Measurements from ENCODE around the gene SNX21.
A peak's percentile ranks its signal among the peaks of the same experiment; 100 is the strongest.
"Not testable (repeated sequence)": the region's sequence is repeated elsewhere in the genome, so short reads cannot be mapped to it uniquely, and the experiment has no call there.

SNX21 gene

DNA sequence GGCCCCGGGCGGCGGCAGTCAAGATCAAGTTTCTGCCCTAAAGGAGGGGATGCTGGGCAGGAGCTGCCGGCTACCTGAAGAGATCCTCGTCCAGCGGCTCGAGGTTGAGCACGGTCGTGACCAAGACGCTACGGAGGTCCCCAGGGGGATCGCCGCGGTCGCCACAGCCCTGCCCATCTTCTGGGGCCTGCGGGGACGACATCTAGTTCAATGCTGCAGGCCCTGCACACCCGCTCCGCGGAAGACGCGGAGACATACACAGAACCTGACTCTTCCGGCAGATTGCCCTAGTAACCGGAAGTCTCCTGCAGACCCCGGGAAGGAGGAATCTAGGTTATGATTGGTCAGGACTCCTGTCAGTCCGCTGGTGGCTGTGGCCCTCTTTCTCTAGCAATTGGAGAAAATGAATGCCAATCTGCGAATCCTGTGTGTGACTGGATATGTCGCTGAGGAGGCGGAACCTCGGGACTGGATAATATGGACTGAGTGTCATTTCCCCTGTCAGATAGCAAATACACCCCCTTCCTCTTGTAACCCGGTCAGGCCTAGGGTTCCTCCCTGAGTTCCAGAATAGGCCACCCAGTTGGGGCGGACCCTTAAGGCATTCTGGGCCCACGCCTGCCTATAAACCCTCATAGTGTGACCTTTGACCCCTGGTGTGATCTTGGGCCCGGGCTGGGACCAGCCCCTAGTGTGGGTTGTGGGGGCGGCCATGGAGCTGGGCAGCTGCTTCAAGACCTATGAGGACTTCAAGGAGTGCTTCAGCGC lies 23.7 kb downstream of the SNX21 start, which contains the start of the genes ACOT8 and ZSWIM3:
Gene ACOT8 (minus strand): TSS at position 279 of the 768 bp plus-strand sequence. CDS start 77 bp downstream, at position 202.
Gene ZSWIM3 (plus strand): TSS at position 501 of the 768 bp plus-strand sequence. CDS start 212 bp downstream, at position 713.
- H3K36me3 Mint-ChIP-seq, result peaks cover 29% of the 10 kb centered on the region
- H3K9me3 Mint-ChIP-seq, result no peaks in the 10 kb centered on the region
- H3K27ac Mint-ChIP-seq, result peak within 1 kb of the TSS; percentile 94
- H3K4me1 Mint-ChIP-seq, result peaks cover 41% of the 10 kb centered on the region
- no peaks in the 10 kb centered on the region for H3K27me3 Mint-ChIP-seq
- ATAC-seq, result peak; percentile 99
- peak within 1 kb of the TSS; percentile 96 for H3K4me3 Mint-ChIP-seq

DNA sequence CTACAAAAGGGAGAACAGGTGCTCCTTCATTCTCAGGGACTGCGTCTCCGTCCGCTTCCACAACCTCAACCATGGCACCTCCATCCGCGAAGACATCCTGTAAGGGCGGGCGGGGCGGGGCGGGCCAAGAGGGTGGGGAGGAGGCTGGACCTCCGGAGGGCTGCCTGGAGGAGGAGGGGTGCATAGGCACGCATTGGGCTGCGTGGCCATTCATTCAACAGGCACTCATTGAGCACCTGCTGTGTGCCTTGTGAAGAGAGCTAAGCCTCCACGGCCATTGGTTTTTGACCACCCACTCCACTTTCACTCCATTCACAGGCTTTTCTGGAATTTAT lies 24.2 kb downstream of the SNX21 start:
- peak overlapping the region; percentile 96 for H3K4me3 Mint-ChIP-seq

DNA sequence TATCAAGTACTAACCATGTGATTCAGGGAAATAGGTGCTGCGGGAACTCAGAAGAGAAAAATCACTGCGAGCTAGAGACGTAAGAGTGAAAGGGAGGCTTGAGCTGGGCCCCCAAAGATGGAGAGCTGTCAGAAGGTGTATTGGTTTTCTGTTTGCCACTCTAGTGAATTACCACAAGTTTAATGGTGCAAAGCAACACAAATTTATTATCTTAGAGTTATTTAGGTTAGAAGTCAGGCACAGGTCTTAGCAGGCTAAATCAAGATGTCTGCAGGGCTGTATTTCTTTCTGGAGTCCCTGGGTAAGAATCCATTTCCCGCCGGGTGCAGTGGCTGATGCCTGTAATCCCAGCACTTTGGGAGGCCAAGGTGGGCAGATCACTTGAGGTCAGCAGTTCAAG lies 26.3 kb downstream of the SNX21 start:
- H3K27ac Mint-ChIP-seq, result no peak overlapping the region
- peaks cover 21% of the 10 kb centered on the region for H3K36me3 Mint-ChIP-seq
- H3K9me3 Mint-ChIP-seq, result no peaks in the 10 kb centered on the region
- H3K27me3 Mint-ChIP-seq, result no peaks in the 10 kb centered on the region
- H3K4me1 Mint-ChIP-seq, result peaks cover 33% of the 10 kb centered on the region
- H3K4me3 Mint-ChIP-seq, result no peak overlapping the region
- ATAC-seq, result no peak

More for the DNA sequence above, 24.2 kb downstream of the SNX21 start:
- peak overlapping the region; percentile 94 for H3K27ac Mint-ChIP-seq
- peak; percentile 55 for ATAC-seq
- peaks cover 41% of the 10 kb centered on the region for H3K4me1 Mint-ChIP-seq
- H3K36me3 Mint-ChIP-seq, result peaks cover 27% of the 10 kb centered on the region
- H3K27me3 Mint-ChIP-seq, result no peaks in the 10 kb centered on the region
- H3K9me3 Mint-ChIP-seq, result no peaks in the 10 kb centered on the region

DNA sequence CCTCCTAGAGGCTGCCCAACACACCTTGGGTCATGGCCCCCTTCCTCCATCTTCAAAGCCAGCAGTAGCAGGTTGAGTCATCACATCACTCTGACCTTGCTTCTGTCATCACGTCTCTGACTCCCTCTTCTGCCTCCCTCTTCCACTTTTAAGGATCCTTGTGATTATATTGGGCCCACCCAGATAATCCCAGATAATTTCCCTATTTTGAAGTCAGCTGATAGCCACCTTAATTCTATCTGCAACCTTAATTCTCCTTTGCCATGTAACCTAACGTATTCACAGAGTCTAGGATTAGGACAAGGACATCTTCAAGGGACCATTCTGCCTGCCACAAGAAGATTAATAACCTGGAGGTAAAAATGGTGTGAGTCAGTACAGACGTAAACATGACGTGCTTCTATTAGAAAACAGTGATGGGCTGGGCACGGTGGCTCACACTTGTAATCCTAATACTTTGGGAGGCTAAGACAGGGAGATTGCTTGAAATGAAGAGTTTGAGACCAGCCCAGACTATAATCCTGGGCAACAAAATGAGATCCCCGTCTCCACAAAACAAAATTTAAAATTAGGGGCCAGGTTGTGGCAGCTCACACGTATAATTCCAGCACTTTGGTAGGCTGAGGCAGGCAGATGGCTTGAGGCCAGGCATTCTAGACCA lies 27.1 kb downstream of the SNX21 start:
- Mint-ChIP-seq H3K36me3 (peaks cover 21% of the 10 kb centered on the region), H3K4me3 (no peak overlapping the region), H3K27ac (no peak overlapping the region), H3K27me3 (no peaks in the 10 kb centered on the region), H3K9me3 (no peaks in the 10 kb centered on the region), H3K4me1 (peaks cover 33% of the 10 kb centered on the region)
- no peak for ATAC-seq

DNA sequence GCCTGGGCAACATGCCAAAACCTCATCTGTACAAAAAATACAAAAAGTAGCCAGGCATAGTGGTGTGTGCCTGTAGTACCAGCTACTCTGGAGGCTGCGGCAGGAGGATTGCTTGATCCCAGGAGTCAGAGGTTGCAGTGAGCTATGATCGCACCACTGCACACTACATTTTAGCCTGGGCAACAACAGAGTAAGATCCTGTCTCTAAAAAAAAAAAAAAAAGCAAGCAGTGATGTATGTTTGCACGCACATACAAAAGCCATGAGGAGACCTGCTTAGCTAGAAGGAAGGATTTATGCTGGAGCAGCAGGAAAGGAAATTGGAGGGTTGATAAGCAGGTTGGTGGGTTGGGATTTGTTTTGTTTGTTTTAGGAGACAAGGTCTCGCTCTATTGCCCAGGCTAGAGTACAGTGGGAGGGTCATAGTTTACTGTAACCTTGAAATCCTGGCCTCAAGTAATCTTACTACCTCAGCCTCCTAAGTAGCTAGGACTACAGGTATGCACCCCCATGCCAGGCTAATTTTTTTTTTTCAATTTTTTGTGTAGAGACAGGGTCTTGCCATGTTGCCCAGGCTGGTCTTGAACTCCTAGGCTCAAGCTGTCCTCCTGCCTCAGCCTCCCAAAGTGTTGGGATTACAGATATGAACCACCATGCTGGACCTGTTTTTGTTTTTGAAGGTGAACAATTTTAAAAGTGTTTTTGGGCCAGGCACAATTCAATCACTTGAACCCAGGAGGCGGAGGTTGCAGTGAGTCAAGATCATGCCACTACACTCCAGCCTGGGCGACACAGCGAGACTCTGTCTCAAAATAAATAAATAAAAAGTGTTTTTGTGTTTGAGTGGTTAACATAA lies 27.8 kb downstream of the SNX21 start:
- no peaks in the 10 kb centered on the region for H3K9me3 Mint-ChIP-seq
- H3K27me3 Mint-ChIP-seq, result no peaks in the 10 kb centered on the region
- H3K4me1 Mint-ChIP-seq, result peaks cover 27% of the 10 kb centered on the region
- H3K36me3 Mint-ChIP-seq, result peaks cover 22% of the 10 kb centered on the region
- H3K27ac Mint-ChIP-seq, result no peak overlapping the region
- no peak overlapping the region for H3K4me3 Mint-ChIP-seq
- ATAC-seq, result no peak

DNA sequence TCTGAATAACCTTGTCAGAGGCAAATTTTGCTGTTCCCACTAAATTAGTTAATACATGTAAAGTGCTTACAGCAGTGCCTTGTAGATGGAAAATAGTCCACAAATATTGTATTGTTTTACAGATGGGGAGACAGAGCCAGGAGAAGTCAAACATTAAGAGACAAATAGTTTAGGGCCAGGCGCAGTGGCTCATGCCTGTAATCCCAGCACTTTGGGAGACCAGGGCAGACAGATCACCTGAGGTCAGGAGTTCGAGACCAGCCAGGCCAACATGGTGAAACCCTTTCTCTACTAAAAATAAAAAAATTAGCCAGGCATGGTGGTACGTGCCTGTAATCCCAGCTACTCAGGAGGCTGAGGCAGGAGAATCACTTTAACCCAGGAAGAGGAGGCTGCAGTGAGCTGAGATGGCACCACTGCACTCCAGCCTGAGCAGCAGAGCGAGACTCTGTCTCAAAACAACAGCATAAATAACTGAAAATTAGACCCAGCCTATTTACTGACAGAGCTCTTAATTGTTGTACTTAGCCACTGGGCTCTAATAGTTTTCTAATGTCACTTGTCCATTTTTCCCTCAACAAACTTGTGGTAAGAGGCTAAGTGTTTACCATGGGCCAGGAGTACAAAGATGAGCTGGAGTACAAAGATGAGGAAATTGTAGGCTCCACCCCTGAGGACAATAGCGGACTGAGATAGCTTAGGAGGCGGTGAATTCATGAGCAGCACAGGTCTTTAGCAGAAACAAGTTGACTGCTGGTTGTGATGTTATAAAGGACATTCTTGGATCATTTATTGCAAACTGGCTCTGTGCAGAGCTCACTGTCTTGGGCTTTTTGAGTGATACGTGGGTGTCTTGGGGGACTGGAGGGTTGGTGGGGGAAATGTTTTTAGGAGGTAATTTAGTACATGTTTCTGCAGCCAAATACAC lies 30.2 kb downstream of the SNX21 start:
- Mint-ChIP-seq H3K9me3 (no peaks in the 10 kb centered on the region), H3K36me3 (peaks cover 26% of the 10 kb centered on the region), H3K4me3 (no peak overlapping the region), H3K27me3 (no peaks in the 10 kb centered on the region), H3K4me1 (peaks cover 9% of the 10 kb centered on the region), H3K27ac (no peak overlapping the region)
- ATAC-seq, result no peak

DNA sequence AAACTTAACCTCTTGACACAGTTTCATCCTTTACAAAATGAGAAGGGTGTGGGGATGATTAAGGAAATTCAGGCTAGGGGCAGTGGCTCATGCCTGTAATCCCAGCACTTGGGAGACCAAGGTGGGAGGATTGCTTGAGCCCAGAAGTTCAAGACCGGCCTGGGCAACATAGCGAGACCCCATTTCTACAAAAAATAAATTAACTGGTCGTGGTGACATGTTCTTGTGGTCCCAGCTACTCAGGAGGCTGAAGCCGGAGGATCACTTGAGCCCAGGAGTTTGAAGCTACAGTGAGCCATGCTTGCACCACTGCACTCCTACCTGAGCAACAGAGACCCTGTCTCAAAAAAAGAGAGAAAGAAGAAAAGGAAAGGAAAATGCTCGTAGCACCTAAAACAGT lies 32.9 kb downstream of the SNX21 start:
- no peak for ATAC-seq
- Mint-ChIP-seq H3K27ac (no peak overlapping the region), H3K4me1 (no peaks in the 10 kb centered on the region), H3K9me3 (no peaks in the 10 kb centered on the region), H3K27me3 (no peaks in the 10 kb centered on the region), H3K36me3 (peaks cover 7% of the 10 kb centered on the region), H3K4me3 (no peak overlapping the region)

DNA sequence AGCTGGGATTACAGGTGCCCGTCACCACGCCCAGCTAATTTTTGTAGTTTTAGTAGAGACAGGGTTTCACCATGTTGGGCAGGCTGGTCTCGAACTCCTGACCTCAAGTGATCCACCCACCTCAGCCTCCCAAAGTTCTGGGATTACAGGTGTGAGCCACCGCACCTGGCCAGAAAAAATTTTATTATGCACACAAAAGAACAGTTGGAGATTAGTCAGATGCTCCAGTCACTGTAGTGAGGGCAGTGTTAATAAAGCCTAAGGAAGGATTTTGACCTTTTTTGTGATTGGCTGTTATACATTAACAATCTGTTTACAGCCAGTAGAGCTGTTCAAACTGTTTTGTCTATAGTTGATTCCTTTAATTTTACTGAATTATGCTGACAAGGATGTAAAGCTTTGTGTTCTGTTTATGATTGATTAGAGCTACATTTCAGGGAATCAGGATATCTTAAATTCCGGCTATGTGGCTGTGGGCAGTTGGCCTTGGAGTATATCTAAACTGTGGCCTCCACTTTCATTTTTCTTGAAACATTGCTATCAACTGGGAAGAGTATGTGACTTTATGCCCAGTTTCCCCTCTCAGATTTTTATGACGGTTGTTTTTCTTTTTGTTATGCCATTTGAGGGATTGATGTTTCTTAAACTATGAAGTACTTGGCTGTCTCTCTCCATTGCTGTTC lies 33.7 kb downstream of the SNX21 start:
- no peaks in the 10 kb centered on the region for H3K9me3 Mint-ChIP-seq
- H3K27ac Mint-ChIP-seq, result no peak overlapping the region
- H3K27me3 Mint-ChIP-seq, result no peaks in the 10 kb centered on the region
- no peak overlapping the region for H3K4me3 Mint-ChIP-seq
- no peaks in the 10 kb centered on the region for H3K4me1 Mint-ChIP-seq
- H3K36me3 Mint-ChIP-seq, result peaks cover 8% of the 10 kb centered on the region
- no peak for ATAC-seq

DNA sequence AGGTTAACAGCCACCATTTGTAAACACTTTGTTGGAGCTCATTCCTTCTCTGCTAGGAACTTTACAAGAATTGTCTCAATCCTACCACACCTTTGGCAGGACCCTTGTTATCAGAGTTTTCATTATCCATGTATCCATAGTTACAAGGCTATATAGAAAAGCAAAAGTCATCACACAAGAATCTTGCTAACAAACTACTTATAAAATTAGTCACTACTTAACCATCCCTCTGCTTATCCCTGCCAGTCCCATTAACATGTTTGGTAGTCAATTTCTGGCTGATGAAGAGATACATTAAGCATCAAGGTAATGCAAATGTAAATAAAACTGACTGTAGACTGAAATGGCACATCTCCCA lies 34.2 kb downstream of the SNX21 start:
- H3K36me3 Mint-ChIP-seq, result peaks cover 11% of the 10 kb centered on the region
- H3K27ac Mint-ChIP-seq, result no peak overlapping the region
- H3K4me3 Mint-ChIP-seq, result no peak overlapping the region
- no peaks in the 10 kb centered on the region for H3K9me3 Mint-ChIP-seq
- H3K27me3 Mint-ChIP-seq, result no peaks in the 10 kb centered on the region
- ATAC-seq, result no peak
- no peaks in the 10 kb centered on the region for H3K4me1 Mint-ChIP-seq

DNA sequence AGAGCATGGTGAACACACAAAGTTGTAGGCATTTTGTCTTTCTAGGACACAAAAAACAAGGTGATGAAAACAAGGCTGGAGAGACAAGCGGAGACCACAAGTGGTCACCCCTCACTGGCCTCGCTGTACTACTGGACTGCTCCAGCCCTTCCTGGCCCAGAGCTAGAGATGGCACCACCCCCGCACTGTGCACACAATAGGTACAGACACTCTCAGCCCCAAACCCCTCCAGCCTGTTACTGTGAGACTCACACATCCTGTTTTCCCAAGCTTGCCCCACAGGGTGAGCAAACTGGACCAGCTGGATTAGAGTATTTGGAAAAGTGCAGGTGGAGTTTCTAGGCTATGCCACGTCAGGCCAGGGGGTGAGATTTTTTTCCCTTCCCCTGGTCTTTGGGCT lies 39.0 kb downstream of the SNX21 start:
- Mint-ChIP-seq H3K27ac (no peak overlapping the region), H3K36me3 (peaks cover 6% of the 10 kb centered on the region), H3K9me3 (no peaks in the 10 kb centered on the region), H3K27me3 (no peaks in the 10 kb centered on the region), H3K4me3 (no peak overlapping the region), H3K4me1 (no peaks in the 10 kb centered on the region)
- no peak for ATAC-seq

DNA sequence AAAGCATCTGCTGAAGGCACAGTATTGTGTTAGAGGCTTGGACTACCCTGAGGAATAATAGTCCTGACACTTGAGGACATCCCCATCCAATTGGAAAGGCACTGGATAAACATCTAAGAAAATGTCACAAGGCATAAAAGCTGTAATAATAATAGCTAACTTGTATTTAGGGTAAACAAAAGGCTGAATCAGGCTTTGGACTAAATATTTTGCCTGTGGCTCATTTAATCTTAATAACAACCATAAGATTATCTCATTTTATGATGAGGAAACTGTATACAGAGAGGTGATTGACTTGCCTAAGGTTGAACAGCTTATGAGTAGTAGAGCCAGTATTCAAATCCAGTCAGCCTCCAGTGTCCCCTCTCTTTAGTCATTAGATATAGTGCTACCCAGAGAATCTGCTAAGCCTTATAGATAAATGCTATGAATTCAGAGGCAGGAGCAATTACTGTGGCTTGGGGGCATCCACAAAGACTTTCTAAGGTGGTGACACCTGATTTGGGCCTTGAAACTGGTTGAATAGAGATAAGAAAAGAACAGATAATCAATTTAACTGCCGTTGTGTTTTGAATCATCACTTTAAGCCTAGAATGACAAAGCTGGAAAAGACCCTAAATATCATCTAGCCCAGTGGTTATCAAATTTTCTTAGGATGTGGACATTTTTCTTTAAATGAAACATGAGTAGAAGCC lies 40.0 kb downstream of the SNX21 start:
- no peaks in the 10 kb centered on the region for H3K4me1 Mint-ChIP-seq
- H3K27ac Mint-ChIP-seq, result no peak overlapping the region
- peaks cover 6% of the 10 kb centered on the region for H3K36me3 Mint-ChIP-seq
- no peaks in the 10 kb centered on the region for H3K9me3 Mint-ChIP-seq
- ATAC-seq, result no peak
- H3K4me3 Mint-ChIP-seq, result no peak overlapping the region
- no peaks in the 10 kb centered on the region for H3K27me3 Mint-ChIP-seq

DNA sequence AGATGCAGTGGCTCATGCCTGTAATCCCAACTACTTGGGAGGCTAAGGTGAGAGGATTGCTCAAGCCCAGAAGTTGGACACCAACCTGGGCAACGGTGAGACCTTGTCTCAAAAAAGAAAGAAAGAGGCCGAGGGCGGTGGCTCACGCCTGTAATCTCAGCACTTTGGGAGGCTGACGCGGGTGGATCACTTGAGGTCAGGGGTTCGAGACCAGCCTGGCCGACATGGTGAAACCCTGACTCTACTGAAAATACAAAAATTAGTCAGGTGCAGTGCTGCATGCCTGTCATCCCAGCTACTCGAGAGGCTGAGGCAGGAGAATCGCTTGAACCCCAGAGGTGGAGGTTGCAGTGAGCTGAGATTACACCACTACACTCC lies 40.5 kb downstream of the SNX21 start:
- H3K4me3 Mint-ChIP-seq, H3K27me3 Mint-ChIP-seq, H3K27ac Mint-ChIP-seq, H3K4me1 Mint-ChIP-seq, H3K9me3 Mint-ChIP-seq, ATAC-seq, H3K36me3 Mint-ChIP-seq: not testable (repeated sequence)

DNA sequence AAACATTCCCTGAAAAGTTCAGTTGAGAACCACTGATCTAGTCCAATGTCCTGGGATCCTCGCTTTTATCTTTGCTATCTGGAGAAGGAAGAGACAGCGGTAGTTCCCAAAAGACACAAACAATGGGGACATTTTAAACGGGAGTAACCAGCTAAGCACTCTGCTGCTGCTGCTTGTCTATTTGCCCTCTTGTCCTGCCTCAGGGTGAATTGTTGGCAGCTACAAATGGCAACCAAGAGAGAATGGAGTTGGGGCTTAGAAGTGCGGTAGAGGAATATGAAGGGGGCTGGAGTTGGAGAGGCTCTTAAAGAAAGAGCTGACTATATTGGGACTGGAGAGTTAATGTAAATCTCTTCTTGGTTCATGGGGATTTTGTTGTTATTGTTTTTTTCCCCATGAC lies 41.0 kb downstream of the SNX21 start:
- H3K9me3 Mint-ChIP-seq, result no peaks in the 10 kb centered on the region
- H3K27me3 Mint-ChIP-seq, result no peaks in the 10 kb centered on the region
- H3K27ac Mint-ChIP-seq, result no peak overlapping the region
- H3K36me3 Mint-ChIP-seq, result peaks cover 6% of the 10 kb centered on the region
- no peak for ATAC-seq
- no peaks in the 10 kb centered on the region for H3K4me1 Mint-ChIP-seq
- no peak overlapping the region for H3K4me3 Mint-ChIP-seq
